T47D (cell line): ENCODE measurements around the gene CENPP.

Experiments
- DNase-seq, 2 experiments: peaks; one replicate each; pipeline versions ENCODE4 v3.0.0 to v3.0.0-alpha.2; 2011 to 2012; ENCODE audit warnings: low read depth in 1 of 2, low spot score in 1 of 2
- JUND ChIP-seq: IDR thresholded peaks from 2 replicates; pipeline ENCODE4 v1.6.1; 2012; ENCODE audit warnings: low read depth
- in situ Hi-C: cut with HindIII; loops from 2 replicates; pipeline ENCODE4 v1.10.0; 2016; ENCODE audit warnings: low sequenced_read_pairs, low pct_unique_long_range_greater_than_20kb

The CENPP gene

GRCh38 chr9:92518199-92518598 lies 192.4 kb downstream of the CENPP start:
- DNase-seq: no peak
- in situ Hi-C loops: no loop called here
- TF ChIP-seq JUND: no peak

- DNase-seq: no peak
- in situ Hi-C loops: no loop called here
These were observed 195.1 kb downstream of the CENPP start for GRCh38 chr9:92520837-92521236.

GRCh38 chr9:92522983-92523970 lies 197.5 kb downstream of the CENPP start:
- in situ Hi-C loops: no loop called here
- no peak for DNase-seq
- TF ChIP-seq JUND: no peak

More at GRCh38 chr9:92520837-92521236, 195.1 kb downstream of the CENPP start:
- TF ChIP-seq JUND: no peak

- no peak for TF ChIP-seq JUND
- in situ Hi-C loops: no loop called here
- DNase-seq: no peak
These were observed 199.1 kb downstream of the CENPP start for GRCh38 chr9:92524881-92525280.

GRCh38 chr9:92525306-92525705 lies 199.6 kb downstream of the CENPP start:
- no peak for DNase-seq
- in situ Hi-C loops: no loop called here
- TF ChIP-seq JUND: no peak

GRCh38 chr9:92527291-92527828 lies 201.6 kb downstream of the CENPP start:
- in situ Hi-C loops: no loop called here
- DNase-seq: no peak
- no peak for TF ChIP-seq JUND

GRCh38 chr9:92527832-92528521 lies 202.2 kb downstream of the CENPP start:
- DNase-seq: no peak
- in situ Hi-C loops: no loop called here

GRCh38 chr9:92528522-92528849 lies 202.7 kb downstream of the CENPP start:
- no peak for TF ChIP-seq JUND
- no peak for DNase-seq
- in situ Hi-C loops: no loop called here

More at GRCh38 chr9:92527832-92528521, 202.2 kb downstream of the CENPP start:
- no peak for TF ChIP-seq JUND

GRCh38 chr9:92529124-92529523 lies 203.4 kb downstream of the CENPP start:
- in situ Hi-C loops: no loop called here
- TF ChIP-seq JUND: no peak
- DNase-seq: no peak

- DNase-seq: no peak
- in situ Hi-C loops: no loop called here
- TF ChIP-seq JUND: no peak
These were observed 205.1 kb downstream of the CENPP start for GRCh38 chr9:92530893-92531292.

GRCh38 chr9:92534204-92534603 lies 208.5 kb downstream of the CENPP start:
- TF ChIP-seq JUND: no peak
- in situ Hi-C loops: no loop called here
- peak in 1 of 2 experiments; percentile 1 for DNase-seq

- DNase-seq: peak in 1 of 2 experiments; percentile 44
- TF ChIP-seq JUND: no peak
- in situ Hi-C loops: no loop called here
These were observed 208.9 kb downstream of the CENPP start for GRCh38 chr9:92534674-92535073.
